GM19463 (cell line): Measurements from ENCODE around the gene CACNA1D.

Experiments used
- ATAC-seq: cut with Tn5 transposase; IDR thresholded peaks from one replicate; pipeline ENCODE4 v1.9.1; 2021; ENCODE audit warnings: mild to moderate bottlenecking, moderate library complexity; ENCODE audit not compliant: unreplicated experiment

Gene CACNA1D

DNA sequence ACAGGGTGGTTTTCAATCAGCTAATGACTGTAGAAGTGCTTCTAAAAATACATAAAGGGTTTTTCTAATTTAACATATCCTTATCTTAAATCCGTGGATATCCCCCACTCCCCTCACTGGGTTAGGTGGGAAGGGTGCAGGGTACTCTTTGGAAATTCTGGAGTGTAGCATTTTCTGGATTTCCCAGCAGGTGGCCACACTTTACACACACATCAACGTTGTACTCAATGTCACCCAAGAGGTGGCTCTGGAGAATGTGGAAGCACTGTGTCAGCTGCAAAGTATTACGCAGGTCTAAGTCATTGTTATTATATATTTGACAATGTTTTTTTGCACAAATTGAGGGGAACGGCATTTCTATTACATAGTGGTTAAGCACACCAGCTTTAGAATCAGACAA, 183.0 kb downstream of the CACNA1D start:
- no peak for ATAC-seq

DNA sequence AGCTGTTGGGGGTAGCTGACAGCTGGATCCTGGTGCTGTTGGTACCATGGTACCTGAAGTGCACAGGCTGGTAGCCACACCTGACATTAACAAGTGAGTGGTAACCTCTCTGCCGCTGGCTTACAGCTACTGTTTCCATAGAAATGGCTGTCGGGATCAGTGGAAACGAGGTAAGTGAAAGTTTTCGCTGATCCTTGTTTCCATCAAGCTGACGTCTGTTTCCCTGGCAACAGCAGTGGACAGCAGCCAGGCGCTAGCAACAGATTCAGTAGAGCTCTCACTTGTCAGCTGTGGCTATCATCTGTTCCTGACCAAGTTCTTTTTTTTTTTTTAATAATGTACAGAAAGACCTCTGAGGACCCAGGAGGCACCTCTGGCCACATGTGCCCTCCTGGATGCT, 185.6 kb downstream of the CACNA1D start:
- no peak for ATAC-seq

DNA sequence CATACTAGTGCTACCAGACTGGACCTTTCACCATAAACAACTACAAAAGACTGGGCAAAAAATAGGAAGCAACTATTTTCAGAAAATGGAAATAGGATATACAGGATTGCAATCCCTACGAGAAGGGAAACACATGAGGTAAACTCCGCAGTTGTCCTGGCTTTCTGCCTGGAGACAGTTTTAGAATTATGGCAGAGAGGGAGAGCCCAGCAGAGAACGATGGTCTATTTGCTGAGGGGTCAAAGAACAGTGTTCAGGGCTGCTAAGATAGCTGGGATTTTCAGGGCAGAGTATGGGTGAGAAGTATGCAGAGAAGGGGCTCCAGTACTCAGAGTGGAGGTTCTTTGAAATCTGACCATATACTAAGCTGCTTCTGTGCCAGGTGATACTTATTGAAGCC, 188.4 kb downstream of the CACNA1D start:
- ATAC-seq: no peak

DNA sequence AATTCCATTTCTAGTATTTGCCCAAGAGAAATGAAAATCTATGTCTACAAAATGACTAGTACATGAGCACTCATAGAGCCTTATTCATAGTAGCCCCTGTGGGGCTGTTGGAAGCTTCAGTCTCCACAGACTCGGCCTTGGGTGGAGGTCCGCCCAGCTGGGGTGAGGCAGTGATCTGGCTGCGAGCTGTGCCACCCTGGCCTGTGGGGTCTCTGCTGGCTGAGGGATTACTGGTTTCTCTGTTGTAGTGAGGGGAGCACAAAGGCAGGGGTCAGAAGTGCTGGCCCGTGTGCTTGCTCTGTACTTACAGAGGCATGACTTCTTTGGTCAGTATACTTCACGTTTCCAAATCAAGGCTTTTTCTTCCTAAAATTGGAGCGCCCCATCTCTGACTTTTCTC, 193.7 kb downstream of the CACNA1D start:
- ATAC-seq: no peak

DNA sequence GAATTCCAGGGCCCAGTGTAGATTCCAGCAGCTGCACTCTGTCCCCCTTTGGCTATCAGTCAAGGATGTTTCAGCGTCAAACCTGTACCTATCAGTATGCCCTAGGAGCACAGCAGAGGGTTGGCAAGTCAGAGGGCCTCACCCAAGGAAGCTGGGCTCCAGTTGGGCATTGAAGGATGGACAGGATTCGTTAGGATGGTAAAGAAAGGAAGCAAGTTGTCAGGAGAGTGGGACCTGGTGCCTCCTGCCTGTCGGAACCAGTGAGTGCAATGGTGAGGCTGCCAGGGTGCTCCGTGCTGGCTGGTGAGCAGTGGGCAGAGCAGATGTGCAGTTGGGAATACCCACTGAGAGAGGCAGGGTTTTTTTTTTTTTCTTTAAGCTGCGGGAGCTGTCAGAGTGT, 194.6 kb downstream of the CACNA1D start:
- no peak for ATAC-seq

DNA sequence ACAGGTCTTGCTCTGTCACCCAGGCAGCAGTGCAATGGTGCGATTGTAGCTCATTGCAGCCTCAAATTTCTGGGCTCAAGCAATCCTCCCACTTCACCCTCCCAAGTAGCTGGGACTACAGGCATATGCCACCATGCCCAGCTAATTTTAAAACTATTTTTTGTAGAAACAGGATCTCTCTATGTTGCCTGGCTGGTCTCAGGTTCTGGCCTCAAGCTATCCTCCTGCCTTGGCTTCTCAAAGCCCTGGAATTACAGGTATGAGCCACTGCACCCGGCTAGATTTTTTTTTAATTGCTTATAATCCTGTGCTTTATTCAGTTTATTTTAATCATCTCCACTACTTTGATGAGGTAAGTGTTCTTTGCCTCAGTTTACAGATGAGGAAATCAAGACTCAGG, 195.3 kb downstream of the CACNA1D start:
- no peak for ATAC-seq

DNA sequence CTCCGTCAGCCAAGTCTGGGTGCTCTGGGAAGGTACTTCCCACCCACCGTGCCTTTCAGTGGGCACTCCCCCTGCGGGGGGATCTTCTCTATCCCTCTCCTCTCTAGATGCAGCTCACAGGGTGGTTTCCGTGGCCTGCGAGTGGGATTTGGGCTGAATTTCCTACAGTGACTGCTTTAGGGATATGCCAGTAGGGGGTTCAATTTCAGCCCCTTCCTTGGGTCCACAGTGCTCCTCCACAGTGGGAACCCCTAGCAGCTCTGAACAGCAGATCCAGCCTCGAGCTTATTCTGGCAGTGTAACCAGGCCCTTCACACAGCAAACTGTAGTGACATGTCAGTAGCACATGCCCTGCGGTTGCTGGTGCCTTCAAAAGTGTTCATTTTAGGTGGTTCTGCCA, 196.1 kb downstream of the CACNA1D start:
- ATAC-seq: no peak

DNA sequence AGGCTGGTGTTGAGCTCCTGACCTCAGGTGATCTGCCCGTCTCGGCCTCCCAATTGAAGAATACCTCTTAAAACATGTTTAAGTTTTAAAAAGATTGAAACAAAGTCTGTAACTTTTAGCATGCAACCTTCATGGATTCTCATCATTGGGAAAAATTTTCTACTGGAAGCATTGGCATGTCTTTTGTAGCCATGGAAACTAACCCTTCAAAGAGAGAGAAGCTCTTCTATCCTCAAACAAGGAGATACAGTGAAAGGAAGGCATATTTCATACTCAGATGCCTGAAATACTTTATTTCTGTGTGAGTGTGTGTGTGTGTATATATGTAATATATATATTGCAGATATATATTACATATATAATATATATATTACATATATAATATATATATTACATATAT, 196.9 kb downstream of the CACNA1D start:
- ATAC-seq: no peak

DNA sequence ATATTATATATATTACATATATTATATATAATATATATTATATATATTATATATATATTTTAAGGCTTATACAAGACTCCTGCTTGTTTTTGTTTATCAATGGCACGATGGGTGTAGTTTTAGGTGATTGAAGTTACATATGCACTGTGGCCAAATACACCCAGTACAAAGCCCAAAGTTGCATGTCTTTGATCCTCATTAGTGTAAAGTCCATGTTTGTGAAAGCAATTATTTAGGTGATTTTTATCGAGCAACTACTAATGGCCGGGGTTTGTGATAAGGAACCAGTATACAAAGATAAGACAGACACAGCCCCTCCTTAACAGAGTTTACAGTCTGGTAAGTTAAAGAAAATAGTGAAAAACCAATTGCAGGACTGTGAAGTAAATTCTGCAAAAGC, 197.5 kb downstream of the CACNA1D start:
- ATAC-seq: no peak

DNA sequence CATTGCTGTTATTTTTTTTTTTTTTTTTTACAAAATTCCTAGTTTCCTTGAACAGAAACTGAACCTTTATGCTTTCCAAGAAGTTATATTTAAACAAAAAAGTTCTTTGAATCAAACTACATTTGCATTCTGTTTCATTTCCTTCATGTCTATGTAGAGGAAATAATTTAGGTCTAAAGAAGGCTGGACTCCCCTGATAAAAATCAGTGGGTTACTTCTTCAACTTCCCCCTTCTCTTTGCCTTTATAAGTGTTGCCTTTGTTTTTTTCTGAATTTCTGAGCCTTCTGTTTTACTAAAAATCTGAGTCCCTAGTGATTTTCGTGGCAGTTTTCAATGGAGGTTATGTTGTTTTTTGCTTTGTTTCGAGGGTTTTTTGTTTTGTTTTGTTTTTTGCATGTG, 199.0 kb downstream of the CACNA1D start:
- no peak for ATAC-seq

DNA sequence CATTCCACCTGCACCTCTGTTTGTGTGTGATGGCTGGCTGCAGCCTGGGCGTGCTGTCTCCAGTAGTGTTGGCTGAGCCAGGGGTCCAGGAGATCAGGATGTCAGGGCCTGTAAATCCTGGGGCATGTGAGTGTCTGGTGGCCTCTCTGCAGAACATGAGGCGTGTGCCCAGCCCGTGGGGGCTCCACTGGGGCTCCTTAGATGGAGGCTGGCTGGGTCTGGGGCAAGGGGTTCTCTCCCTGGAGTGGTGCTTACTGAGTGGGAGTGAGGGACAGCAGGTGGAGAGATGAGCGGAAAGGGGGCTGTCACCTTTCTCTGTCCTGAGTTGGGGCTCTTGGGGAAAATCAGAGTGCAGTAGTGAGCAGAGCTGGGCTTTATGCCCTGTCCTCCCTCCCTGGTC, 199.6 kb downstream of the CACNA1D start:
- ATAC-seq: no peak

DNA sequence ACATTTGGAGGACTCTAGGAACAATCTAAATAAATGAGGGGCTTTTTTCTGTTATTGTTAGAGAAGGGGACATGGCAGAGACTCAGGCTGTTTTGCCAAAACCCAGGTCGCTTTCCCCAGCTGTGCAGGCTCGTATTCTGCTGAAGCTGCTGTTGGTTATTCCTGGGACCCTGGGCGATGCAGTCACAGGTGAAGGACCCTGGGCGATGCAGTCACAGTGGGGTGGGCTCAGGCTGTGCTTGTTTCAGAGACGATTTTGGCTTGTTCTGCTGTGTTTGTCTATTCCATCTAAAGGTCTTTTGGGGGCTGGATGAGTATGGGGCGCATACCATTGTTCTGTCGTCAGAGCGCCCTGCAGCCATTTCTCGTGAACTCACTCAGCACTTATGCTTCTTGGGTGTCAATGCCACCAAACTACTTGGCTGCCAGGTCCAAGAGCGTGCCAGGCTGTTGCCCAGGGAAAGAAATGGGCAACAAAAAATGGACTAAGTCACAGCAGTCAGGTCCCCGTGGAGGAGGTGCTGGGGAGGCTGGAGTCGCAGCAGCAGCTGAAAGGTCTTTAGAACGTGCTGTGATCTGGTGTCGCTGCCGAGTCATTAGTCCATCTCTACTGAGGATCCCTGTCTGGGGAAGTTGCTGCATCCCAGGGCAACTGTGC, 200.4 kb downstream of the CACNA1D start:
- no peak for ATAC-seq

DNA sequence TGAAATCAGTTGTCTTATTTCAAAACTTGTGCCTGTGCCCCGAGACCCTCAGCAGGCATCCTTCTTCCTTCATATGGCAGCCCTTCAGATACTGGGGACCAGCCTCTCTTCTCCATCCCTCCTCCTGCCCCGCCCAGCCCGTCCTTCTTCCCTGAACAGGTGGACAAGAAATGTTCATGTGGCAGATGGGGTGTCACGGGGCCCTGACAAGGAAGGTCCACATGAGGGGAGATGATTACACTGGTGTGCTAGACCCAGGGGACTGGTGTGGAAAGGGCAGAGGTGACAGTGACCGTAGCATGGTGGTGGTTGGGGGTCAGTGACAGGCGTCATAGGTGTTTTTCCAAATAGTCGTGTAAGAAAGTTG, 200.9 kb downstream of the CACNA1D start:
- ATAC-seq: no peak

DNA sequence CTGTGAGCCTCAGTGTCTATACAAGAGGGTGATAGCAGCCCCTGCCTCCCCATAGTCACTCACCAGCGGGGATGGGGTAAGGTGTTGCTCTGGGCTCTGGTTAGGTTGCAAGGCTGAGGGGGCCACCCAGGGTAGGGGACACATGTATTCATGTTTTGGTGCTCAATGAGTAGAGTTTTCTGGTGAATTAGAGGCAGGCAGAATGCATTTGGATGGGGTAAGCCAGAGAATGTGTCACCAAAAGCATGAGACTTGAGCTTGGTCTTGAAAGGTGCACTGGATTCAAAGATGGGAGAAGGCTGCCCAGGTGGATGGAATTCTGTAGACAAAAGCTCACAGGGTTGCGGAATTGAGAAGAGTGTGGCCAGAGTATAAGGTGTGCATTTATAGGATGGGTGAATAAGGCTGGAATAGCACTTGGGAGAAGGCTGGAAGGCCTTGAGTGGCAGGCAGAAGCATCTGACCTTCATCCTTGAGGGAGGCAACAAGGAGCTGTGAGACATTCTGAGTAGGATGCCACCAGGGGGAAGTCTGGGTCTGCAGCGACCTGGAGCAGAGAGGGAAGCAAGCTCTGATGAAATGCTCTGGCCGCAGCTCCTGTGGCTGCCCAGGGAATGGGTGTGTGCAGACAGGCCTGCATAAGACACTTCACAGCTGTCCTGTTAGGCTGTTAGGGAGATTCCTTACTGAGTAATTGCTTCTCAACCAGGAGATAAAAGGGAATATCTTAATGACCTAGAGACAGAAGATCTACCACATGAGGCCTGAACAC, 202.2 kb downstream of the CACNA1D start:
- ATAC-seq: no peak

DNA sequence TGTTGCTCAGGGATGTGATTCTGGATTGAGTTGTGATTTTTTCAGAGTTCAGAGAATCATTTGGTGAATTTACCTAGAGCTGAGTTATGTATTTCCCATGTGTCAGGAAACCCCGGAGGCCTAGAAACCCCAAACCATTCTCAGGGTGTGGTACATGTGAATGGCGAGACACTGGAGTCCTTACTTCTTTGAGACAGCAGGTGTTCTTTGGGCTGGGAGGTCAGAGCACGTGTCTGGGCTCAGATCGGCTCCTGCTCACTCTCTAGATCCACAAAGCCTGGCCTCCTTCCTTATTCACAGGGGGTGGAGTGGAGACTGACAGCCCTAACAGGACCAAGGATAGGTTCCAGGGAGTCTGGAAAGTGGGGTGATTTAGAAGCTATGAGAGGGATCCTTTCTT, 206.0 kb downstream of the CACNA1D start:
- ATAC-seq: no peak

DNA sequence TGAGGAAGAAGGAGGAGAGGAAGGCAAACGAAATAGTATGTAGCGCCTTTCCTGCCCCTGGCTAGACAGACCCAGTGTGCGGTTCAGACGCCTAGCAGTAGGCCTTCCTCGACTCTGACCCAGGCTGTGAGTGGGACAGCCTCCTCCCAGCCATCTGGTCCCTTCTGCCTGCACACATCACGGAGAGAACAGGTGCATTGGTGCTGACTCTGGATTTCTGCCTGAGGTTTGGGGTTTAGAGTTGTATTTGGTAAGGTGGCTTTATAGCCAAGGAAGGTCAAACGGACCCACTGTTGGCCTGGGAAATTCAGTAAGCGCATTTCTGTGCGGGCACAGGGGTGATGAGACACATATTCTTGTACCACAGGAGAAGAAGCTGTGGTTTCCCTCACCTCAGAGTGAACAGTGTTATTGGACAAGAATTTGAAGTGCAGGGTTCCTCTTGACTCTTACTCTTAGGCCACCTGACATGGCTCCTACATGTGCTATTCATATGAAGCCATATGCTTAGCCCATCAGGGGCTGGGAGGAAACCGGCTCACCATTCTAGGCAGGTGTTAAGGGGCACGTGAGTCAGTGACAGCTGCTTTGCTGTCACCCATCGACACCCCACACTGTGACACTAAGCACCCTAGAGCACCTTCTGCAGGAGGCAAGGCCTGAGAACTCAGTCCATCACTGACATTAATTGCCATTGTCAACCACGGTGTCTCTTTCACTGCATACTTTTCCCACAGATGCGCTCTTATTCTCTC, 208.5 kb downstream of the CACNA1D start:
- ATAC-seq: no peak

DNA sequence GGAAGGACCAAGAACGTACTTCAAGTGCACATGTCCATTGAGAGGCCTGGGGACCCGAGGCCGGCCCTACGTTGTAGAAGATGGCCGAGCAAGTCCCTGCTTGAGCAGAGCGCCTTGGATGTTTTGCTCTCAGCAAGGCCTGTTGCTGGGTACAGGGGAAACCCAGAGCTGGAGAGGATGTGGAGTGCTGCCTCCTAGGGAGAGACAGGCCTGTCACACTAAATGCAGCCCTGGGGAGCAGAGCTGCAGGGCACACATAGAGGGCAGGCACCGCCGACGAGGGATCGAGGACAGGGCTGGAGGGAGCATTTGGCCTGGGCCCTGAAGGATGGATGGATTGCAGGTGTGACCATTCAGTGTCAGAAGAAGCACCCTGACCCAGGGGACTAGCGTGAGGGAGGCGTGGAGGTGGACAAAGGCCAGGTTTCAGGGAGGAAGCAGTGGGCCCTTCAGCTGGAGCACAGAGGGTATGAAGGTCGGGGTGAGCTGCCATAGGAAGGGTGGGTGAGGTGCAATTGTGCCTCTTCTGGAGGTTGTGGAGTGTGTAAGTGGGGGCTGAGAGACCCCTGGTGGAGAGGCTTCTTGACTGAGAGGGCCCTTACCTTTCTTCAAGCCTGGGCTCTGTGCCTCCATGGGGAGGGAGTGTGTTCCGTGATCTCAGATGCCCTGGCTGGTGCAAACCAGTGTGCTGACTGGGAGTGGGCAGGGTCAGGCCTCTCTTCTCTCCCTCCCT, 209.4 kb downstream of the CACNA1D start:
- ATAC-seq: no peak

DNA sequence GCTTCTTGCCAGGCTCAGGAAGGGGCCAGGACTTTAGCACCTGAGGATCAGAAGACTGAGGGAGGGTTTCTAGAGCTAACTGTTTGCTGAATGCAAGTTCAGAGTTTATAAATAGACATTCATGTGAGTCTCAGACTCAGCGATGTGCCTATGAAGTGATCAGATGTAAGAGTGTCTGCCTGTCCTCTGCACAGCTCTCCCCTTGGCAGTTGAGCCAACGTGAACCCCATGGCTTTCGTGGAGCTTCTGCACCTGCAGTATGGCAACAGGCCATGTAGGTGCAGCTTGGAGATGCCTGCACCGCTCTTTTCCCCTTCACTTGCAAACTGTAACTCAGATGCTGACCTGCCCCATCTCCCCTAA, 209.9 kb downstream of the CACNA1D start:
- ATAC-seq: no peak

DNA sequence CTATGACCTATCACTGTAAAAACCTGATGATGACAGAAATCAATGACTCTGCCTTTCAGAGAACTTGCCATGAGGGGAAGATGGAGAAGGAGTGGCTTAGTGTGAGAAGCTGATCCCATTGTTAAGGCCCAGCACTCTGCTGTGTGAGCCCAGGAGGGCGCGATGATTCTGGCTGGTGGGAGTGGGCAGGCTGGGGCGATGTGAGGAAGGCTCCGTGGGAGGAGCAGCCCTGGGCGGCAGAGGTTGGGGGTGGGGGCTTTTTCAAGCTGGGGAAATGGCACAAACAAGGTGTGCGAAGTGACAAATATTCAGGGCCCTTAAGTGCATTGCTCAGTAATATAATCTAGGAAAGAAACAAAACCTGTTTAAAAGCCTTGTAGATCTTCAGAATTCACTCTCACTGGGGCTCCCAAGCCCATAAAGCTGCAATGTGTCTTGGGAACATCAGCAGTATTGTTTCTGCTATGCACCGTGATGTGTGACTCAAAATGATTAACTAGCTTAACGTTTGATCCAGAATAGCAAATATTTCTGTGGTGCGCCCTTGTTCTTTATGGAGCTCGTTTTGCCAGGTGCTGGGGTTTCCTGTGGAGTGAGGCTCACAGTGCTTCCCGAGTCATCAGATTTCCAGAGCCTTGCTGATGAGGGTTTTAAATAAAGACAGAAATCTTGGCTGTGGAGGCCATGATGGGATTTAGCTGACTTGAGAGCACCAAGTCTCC, 210.8 kb downstream of the CACNA1D start:
- no peak for ATAC-seq

DNA sequence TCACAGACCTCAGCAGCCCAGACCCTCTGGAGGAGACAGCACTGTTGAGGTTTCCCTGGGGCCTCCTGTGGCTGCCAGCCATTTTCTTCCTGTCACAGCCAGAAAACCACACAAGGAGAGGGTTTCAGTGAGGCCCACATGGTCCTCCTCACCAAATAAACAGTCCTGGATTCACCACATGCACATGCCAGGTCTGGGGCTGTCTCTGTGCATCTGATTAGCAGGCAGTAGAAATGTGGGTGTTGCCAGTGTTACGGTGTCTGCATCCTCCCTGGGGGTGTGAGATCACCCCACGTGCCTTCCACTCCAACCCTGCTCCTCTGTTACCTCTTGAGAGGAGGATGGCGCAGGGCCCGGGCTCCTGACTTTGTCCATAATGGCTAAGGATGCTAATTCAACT, 211.4 kb downstream of the CACNA1D start:
- no peak for ATAC-seq

DNA sequence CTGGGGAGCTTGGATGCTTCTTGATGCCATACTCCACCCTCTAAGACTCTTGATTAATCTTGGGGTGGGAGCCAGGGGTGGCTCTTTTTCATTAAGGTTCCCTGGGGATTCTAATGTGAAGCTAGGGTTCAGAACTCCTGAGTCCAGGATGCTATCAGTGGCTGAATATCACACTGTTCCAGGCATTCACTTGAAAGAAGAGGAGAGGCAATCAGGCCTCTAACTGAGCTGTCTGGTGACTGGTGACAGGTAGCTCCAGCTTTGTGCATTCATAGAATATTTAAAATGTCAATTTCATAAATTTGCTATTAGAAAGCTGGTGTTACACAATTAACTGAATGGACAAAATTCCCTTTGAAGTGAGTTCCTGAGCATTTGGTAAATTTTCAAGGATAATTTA, 212.8 kb downstream of the CACNA1D start:
- no peak for ATAC-seq
